CD4-positive, alpha-beta T cell treated with Interleukin-6 for 4 hours (primary cell): Measurements from ENCODE around the gene CD300H.

Experiments
- DNase-seq: peaks from one replicate; pipeline ENCODE4 v3.0.0-alpha.2; 2020; ENCODE audit warnings: mixed read lengths

The CD300H gene

GRCh38 chr17:74547736-74548135, 19.6 kb downstream of the CD300H start:
- no peak for DNase-seq

- no peak for DNase-seq
Observed at GRCh38 chr17:74547264-74547663, 20.0 kb downstream of the CD300H start.

GRCh38 chr17:74546586-74546985, 20.7 kb downstream of the CD300H start:
- DNase-seq: no peak

GRCh38 chr17:74545843-74546230, 21.5 kb downstream of the CD300H start, which contains the start of gene CD300C:
Gene CD300C, minus strand, starts transcription at chr17:74546115. Its CDS starts 333 bp downstream, at chr17:74545782.
- DNase-seq: no peak

GRCh38 chr17:74544991-74545842, 22.1 kb downstream of the CD300H start:
- no peak for DNase-seq

- DNase-seq: no peak
Observed at GRCh38 chr17:74543891-74544760, 23.2 kb downstream of the CD300H start.

- DNase-seq: no peak
Observed at GRCh38 chr17:74543406-74543805, 23.9 kb downstream of the CD300H start.

GRCh38 chr17:74542727-74543383, 24.5 kb downstream of the CD300H start:
- DNase-seq: no peak

GRCh38 chr17:74542166-74542565, 25.1 kb downstream of the CD300H start:
- no peak for DNase-seq

- no peak for DNase-seq
Observed at GRCh38 chr17:74541176-74542111, 25.9 kb downstream of the CD300H start.

GRCh38 chr17:74539281-74539820, 28.0 kb downstream of the CD300H start:
- DNase-seq: no peak

- no peak for DNase-seq
Observed at GRCh38 chr17:74536890-74537289, 30.4 kb downstream of the CD300H start.

GRCh38 chr17:74532115-74532514, 35.2 kb downstream of the CD300H start:
- DNase-seq: no peak

- no peak for DNase-seq
Observed at GRCh38 chr17:74531231-74531761, 36.0 kb downstream of the CD300H start, which contains the start of gene CD300LB. Gene CD300LB, minus strand, starts transcription at chr17:74531475. Its CDS starts 125 bp downstream, at chr17:74531350.

- no peak for DNase-seq
Observed at GRCh38 chr17:74530831-74531150, 36.5 kb downstream of the CD300H start.

- DNase-seq: no peak
Observed at GRCh38 chr17:74529243-74529642, 38.1 kb downstream of the CD300H start.

GRCh38 chr17:74528491-74529199, 38.7 kb downstream of the CD300H start:
- DNase-seq: no peak

- DNase-seq: no peak
Observed at GRCh38 chr17:74527756-74528155, 39.6 kb downstream of the CD300H start.

- DNase-seq: no peak
Observed at GRCh38 chr17:74527081-74527480, 40.2 kb downstream of the CD300H start.

- DNase-seq: no peak
Observed at GRCh38 chr17:74526681-74527080, 40.6 kb downstream of the CD300H start.

GRCh38 chr17:74525781-74526288, 41.5 kb downstream of the CD300H start:
- DNase-seq: no peak
